Liver (tissue), 2 donors: ENCODE results near the gene PPT2.

ENCODE experiments used
- MAX ChIP-seq: IDR thresholded peaks from 2 replicates; pipeline ENCODE4 v1.6.1; 2016; ENCODE audit warnings: antibody characterized with exemption
- SP1 ChIP-seq: IDR thresholded peaks from 2 replicates; pipeline ENCODE4 v1.6.1; 2018; ENCODE audit warnings: antibody characterized with exemption, mild to moderate bottlenecking
- donor health status: healthy.

DNA sequence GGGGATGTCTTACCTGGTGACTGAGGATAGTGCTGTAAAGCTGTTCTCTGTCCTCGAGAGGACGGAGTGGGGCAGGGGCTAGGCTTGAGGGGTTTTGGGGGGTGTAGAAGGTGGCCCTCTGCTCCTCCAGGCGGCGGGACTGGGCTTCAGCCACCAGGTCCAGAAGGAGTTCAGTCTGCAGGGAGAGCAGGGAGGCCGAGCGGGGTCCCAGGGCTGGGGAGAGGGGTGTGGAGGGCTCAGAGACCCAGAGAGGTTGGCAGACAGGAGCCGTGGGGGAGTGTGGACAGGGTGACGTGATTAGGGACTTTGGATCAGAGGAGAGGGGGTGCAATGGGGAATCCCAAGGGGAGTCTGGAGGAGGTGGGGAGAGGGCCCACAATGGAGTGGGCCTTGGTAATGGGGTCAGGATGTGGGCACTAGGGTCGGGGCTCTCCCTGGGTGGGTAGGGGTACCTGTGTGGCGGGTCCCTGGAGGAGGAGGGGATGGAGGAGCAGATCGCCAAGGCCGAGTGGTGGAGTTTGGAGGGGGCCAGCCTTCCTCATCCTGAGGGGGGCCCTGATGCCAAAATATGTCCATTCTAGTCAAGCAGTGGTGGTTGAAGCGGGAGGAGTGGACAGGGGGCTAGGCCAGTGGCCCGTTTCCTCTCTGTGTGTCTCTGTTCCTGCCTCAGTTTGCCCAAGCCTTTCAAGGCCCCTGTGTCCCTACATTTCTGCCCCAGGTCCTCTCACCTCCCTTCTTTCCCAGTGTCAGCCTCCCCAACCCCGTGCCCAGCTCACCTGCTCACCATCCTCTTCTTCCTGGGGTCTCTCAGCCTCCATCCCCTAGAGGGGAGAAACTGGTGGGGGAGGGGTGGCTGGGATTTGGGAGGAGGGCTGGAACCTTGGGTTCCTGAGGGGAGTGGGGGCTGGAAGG, 38.0 kb downstream of the PPT2 start:
- TF ChIP-seq MAX (no peak), SP1 (no peak)
